ENCODE measurements around the gene PLCH1.
A peak's percentile ranks its signal among the peaks of the same experiment; 100 is the strongest.

PLCH1 gene

GRCh38 chr3:155702745-155703591 lies 41.9 kb downstream of the PLCH1 start:
- Histone ChIP-seq H3K4me3 (replicated peaks; ENCODE audit: low read depth, low read length) (no peak overlapping the region), H3K27me3 (replicated peaks; ENCODE audit: control insufficient read depth, insufficient read depth, low read length) (no peaks in the 10 kb centered on the region), H3K36me3 (ENCODE audit: control insufficient read depth, insufficient read depth, low read length) (no peaks in the 10 kb centered on the region)
- no peak for TF ChIP-seq CTCF (IDR thresholded peaks at IDR 0.05; ENCODE audit: insufficient read depth, low read length, poor library complexity, severe bottlenecking)
- DNase-seq (ENCODE audit: extremely low read depth, insufficient read length), result no peak

- TF ChIP-seq CTCF (IDR thresholded peaks at IDR 0.05; ENCODE audit: insufficient read depth, low read length, poor library complexity, severe bottlenecking), result peak; percentile 31
- no peak for DNase-seq (ENCODE audit: extremely low read depth, insufficient read length)
- Histone ChIP-seq H3K4me3 (replicated peaks; ENCODE audit: low read depth, low read length) (no peak overlapping the region), H3K27me3 (replicated peaks; ENCODE audit: control insufficient read depth, insufficient read depth, low read length) (no peaks in the 10 kb centered on the region), H3K36me3 (ENCODE audit: control insufficient read depth, insufficient read depth, low read length) (no peaks in the 10 kb centered on the region)
Observed at GRCh38 chr3:155701882-155702465, 42.9 kb downstream of the PLCH1 start.

- DNase-seq (ENCODE audit: extremely low read depth, insufficient read length), result no peak
- Histone ChIP-seq H3K27me3 (replicated peaks; ENCODE audit: control insufficient read depth, insufficient read depth, low read length) (no peaks in the 10 kb centered on the region; the same call in 1 of the 2 replicates), H3K4me3 (replicated peaks; ENCODE audit: low read depth, low read length) (no peak overlapping the region), H3K36me3 (ENCODE audit: control insufficient read depth, insufficient read depth, low read length) (no peaks in the 10 kb centered on the region)
- no peak for TF ChIP-seq CTCF (IDR thresholded peaks at IDR 0.05; ENCODE audit: insufficient read depth, low read length, poor library complexity, severe bottlenecking)
Observed at GRCh38 chr3:155697542-155697941, 47.3 kb downstream of the PLCH1 start.

- no peak for TF ChIP-seq CTCF (IDR thresholded peaks at IDR 0.05; ENCODE audit: insufficient read depth, low read length, poor library complexity, severe bottlenecking)
- H3K4me3 ChIP-seq (replicated peaks; ENCODE audit: low read depth, low read length), result no peak overlapping the region
- no peaks in the 10 kb centered on the region for H3K36me3 ChIP-seq (ENCODE audit: control insufficient read depth, insufficient read depth, low read length)
- no peak for DNase-seq (ENCODE audit: extremely low read depth, insufficient read length)
- no peaks in the 10 kb centered on the region; the same call in none of the 2 replicates for H3K27me3 ChIP-seq (replicated peaks; ENCODE audit: control insufficient read depth, insufficient read depth, low read length)
Observed at GRCh38 chr3:155690921-155691320, 54.0 kb downstream of the PLCH1 start.

GRCh38 chr3:155688481-155688880 lies 56.4 kb downstream of the PLCH1 start:
- TF ChIP-seq CTCF (IDR thresholded peaks at IDR 0.05; ENCODE audit: insufficient read depth, low read length, poor library complexity, severe bottlenecking), result no peak
- H3K36me3 ChIP-seq (ENCODE audit: control insufficient read depth, insufficient read depth, low read length), result no peaks in the 10 kb centered on the region
- no peaks in the 10 kb centered on the region; the same call in 1 of the 2 replicates for H3K27me3 ChIP-seq (replicated peaks; ENCODE audit: control insufficient read depth, insufficient read depth, low read length)
- no peak for DNase-seq (ENCODE audit: extremely low read depth, insufficient read length)
- no peak overlapping the region for H3K4me3 ChIP-seq (replicated peaks; ENCODE audit: low read depth, low read length)
